Measurements from ENCODE around the gene KRT2. TPM values are rescaled to one million over a fixed set of nuclear protein-coding genes. Genes with fewer than 3 reads are reported as not detected.

KRT2 gene
- total RNA-seq, 6 experiments from 2014 or later: not detected

DNA sequence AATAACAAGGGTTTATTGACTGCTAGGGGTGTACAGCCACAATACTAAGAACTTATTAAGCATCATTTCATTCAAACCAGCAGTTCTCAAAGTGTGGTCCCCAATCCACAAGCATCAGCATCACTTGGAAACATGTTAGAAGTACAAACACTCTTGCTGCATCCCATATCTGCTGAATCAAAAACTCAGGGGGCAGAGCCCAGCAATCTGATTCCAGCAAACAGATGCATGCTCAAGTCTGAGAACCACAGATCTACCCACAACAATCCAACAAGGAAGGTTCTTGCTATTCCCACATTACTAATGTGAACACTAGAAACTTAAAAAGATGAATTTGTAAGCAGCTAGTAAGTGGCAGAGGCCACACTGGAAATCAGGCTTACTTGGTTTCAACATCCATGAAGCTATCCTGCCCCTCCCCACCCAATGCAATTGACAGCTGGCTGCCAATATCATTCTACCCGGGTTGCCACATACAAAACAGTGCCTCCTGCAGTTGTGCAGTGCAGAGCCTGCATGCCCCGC is 45.1 kb upstream of the KRT2 start:
- no peak for ATAC-seq
- H3K4me1 ChIP-seq: no peaks in the 10 kb centered on the region
- H3K9me3 ChIP-seq: no peaks in the 10 kb centered on the region
- H3K4me3 ChIP-seq: no peak overlapping the region
- no peak for TF ChIP-seq CTCF (IDR thresholded peaks at IDR 0.05)
- no peak for TF ChIP-seq POLR2A (IDR thresholded peaks at IDR 0.05)
- intact Hi-C loops (cut with DNase I): no loop called here
- no peak overlapping the region for H3K27ac ChIP-seq
- 40% methylated on average over 1 of the region's 2 CpGs for WGBS (ENCODE audit: insufficient coverage, low coverage, low lambda C conversion rate, missing lambda C conversion rate)
- H3K27me3 ChIP-seq: no peaks in the 10 kb centered on the region
- H3K36me3 ChIP-seq: no peaks in the 10 kb centered on the region
- DNase-seq: no peak

- H3K4me1 ChIP-seq: no peaks in the 10 kb centered on the region
- DNase-seq: no peak
- H3K9me3 ChIP-seq: no peaks in the 10 kb centered on the region
- ATAC-seq: no peak
- no peak for TF ChIP-seq CTCF (IDR thresholded peaks at IDR 0.05)
- intact Hi-C loops (cut with DNase I): no loop called here
- no peak overlapping the region for H3K4me3 ChIP-seq
- H3K27ac ChIP-seq: no peak overlapping the region
- no peaks in the 10 kb centered on the region for H3K36me3 ChIP-seq
- H3K27me3 ChIP-seq: no peaks in the 10 kb centered on the region
- WGBS (ENCODE audit: insufficient coverage, low coverage, low lambda C conversion rate, missing lambda C conversion rate): 51% methylated on average over 2 of the region's 3 CpGs
These were observed 44.6 kb upstream of the KRT2 start for GRCh38 chr12:52696588-52696987.

GRCh38 chr12:52695039-52695438 is 43.0 kb upstream of the KRT2 start:
- Histone ChIP-seq H3K4me3 (no peak overlapping the region), H3K4me1 (peaks cover 0 to 4% (median 0%) of the 10 kb centered on the region in 4 donors), H3K27me3 (no peaks in the 10 kb centered on the region), H3K36me3 (no peaks in the 10 kb centered on the region), H3K9me3 (no peaks in the 10 kb centered on the region), H3K27ac (no peak overlapping the region)
- DNase-seq (no peak), ATAC-seq (no peak)
- no peak for TF ChIP-seq CTCF (IDR thresholded peaks at IDR 0.05)
- TF ChIP-seq POLR2A (IDR thresholded peaks at IDR 0.05): no peak
- intact Hi-C loops (cut with DNase I): no loop called here
- 67% methylated on average over 1 of the region's 3 CpGs for WGBS (ENCODE audit: insufficient coverage, low coverage, low lambda C conversion rate, missing lambda C conversion rate)

DNA sequence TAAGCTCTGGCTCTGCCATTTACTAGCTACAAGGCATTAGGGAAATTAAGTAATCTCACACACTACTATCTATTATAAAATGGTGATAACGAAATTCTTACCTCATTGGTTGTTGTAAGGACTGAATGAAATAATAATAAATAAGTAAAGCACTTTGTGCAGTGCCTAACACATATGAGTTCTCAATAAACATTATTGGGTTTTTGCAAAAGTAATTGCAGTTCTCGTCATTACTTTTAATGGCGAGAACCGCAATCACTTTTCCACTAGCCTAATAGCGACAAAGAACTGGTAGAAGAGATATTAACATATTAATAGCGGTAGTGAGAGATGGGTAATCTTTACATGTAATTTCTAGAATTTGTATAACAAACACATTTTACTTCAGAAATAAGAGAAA is 42.1 kb upstream of the KRT2 start:
- DNase-seq: no peak
- Histone ChIP-seq H3K9me3 (no peaks in the 10 kb centered on the region), H3K36me3 (no peaks in the 10 kb centered on the region), H3K4me1 (peaks cover 0 to 4% (median 0%) of the 10 kb centered on the region in 4 donors), H3K27me3 (no peaks in the 10 kb centered on the region), H3K27ac (no peak overlapping the region), H3K4me3 (no peak overlapping the region)
- ATAC-seq: no peak
- intact Hi-C loops (cut with DNase I): no loop called here
- no peak for TF ChIP-seq POLR2A (IDR thresholded peaks at IDR 0.05)
- TF ChIP-seq CTCF (IDR thresholded peaks at IDR 0.05): no peak
- WGBS (ENCODE audit: insufficient coverage, low coverage, low lambda C conversion rate, missing lambda C conversion rate): 75% methylated on average over 6 of the region's 6 CpGs

DNA sequence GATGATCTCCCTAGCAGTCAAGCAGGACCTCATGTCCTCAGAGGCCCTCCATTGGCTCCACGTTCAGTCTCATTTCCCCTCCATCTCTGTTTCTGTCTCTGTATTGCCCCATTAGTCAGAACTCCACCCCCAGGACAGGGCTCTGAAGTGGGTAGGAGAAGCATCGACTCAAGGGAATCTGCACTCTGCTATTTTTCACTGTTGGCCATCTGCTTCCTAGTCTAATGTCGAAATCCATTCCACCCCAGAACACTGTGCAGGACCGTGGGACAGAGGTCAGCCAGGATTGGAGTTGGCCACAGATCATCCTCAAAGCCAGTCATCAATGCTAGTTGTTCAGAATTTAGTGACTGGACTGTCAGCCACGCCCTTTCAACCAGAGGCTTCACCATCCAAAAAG is 41.2 kb upstream of the KRT2 start:
- Histone ChIP-seq H3K36me3 (no peaks in the 10 kb centered on the region), H3K27ac (no peak overlapping the region), H3K9me3 (no peaks in the 10 kb centered on the region), H3K27me3 (no peaks in the 10 kb centered on the region), H3K4me1 (peaks cover 0 to 4% (median 0%) of the 10 kb centered on the region in 4 donors), H3K4me3 (no peak overlapping the region)
- 12% methylated on average over 5 of the region's 5 CpGs for WGBS (ENCODE audit: insufficient coverage, low coverage, low lambda C conversion rate, missing lambda C conversion rate)
- DNase-seq (no peak), ATAC-seq (no peak)
- intact Hi-C loops (cut with DNase I): no loop called here
- TF ChIP-seq POLR2A (IDR thresholded peaks at IDR 0.05) (no peak), CTCF (IDR thresholded peaks at IDR 0.05) (no peak)
